ENCODE measurements around the gene SLC24A4.

The SLC24A4 gene

GRCh38 chr14:92455231-92455630, 132.3 kb downstream of the SLC24A4 start:
- in situ Hi-C loops (cut with MboI; ENCODE audit: low sequenced_read_pairs): no loop called here

- in situ Hi-C loops (cut with MboI; ENCODE audit: low sequenced_read_pairs): no loop called here
Measured at GRCh38 chr14:92456215-92457015, 133.4 kb downstream of the SLC24A4 start.

- in situ Hi-C loops (cut with MboI; ENCODE audit: low sequenced_read_pairs): no loop called here
Measured at GRCh38 chr14:92457016-92457565, 134.1 kb downstream of the SLC24A4 start.

DNA sequence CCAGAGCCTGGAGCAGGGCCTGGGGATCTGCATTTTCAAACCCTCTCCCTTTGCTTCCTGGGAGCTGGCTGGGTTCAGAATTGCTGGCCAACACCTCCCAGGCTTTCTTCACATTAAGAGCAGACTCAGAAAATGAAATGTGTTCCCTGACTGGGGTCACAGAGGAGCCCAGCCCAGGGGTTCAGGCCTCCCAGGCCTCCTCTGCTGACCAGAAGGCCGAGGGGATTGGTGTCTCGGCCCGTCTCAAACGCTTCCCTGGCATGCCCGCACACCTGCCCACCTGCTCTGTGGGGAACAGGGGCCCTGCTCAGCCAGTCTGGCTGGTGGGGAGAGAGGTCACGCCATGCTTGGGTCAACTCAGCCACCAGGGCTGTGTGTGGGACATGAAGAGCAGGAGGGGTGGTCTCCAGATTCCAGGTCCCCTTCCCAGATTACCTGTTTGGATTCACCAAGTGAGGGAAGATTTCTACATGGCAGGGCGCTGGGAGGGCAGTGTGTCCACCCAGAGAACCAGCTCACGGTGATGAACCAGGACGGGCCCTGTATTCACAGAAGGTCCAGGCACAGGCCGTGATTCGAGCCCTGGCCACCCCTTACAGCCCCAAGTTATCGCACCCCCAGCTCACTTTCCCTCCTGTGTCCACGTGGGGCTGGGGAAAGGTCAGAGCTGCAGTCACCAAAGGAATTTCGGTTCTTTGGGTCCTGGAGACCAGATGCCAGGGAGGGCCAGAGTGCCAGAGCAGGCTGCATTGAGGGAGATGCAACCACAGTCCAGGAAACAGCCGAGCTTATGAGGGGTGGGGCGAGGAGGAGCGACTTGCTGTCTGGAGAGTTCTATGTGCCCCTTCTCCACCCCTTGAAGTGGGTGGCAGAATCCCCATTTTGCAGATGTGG, 135.4 kb downstream of the SLC24A4 start:
- in situ Hi-C loops (cut with MboI; ENCODE audit: low sequenced_read_pairs): no loop called here

GRCh38 chr14:92459030-92459949, 136.3 kb downstream of the SLC24A4 start:
- in situ Hi-C loops (cut with MboI; ENCODE audit: low sequenced_read_pairs): no loop called here

- in situ Hi-C loops (cut with MboI; ENCODE audit: low sequenced_read_pairs): no loop called here
Measured at GRCh38 chr14:92459950-92460421, 137.0 kb downstream of the SLC24A4 start.

DNA sequence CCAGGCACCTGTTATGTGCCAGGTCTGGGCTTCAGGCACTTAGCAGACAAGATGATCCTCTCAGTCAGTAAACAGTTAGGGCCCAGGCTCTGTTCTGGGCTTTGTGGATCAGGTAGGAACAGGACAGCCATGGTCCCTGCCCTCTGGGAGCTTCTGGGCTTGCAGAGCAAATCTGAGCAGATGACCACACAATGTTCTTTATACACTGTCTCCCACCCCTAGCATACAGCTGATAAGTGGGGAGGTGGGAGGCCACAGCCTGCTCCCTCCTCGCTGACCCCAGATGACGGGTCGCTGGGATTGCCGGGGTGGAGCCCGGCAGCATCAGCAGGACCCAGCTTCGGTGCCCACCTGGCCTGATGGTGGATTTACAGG, 137.6 kb downstream of the SLC24A4 start:
- in situ Hi-C loops (cut with MboI; ENCODE audit: low sequenced_read_pairs): no loop called here

GRCh38 chr14:92460916-92461579, 138.1 kb downstream of the SLC24A4 start:
- in situ Hi-C loops (cut with MboI; ENCODE audit: low sequenced_read_pairs): no loop called here

- in situ Hi-C loops (cut with MboI; ENCODE audit: low sequenced_read_pairs): no loop called here
Measured at GRCh38 chr14:92461891-92462290, 138.9 kb downstream of the SLC24A4 start.

DNA sequence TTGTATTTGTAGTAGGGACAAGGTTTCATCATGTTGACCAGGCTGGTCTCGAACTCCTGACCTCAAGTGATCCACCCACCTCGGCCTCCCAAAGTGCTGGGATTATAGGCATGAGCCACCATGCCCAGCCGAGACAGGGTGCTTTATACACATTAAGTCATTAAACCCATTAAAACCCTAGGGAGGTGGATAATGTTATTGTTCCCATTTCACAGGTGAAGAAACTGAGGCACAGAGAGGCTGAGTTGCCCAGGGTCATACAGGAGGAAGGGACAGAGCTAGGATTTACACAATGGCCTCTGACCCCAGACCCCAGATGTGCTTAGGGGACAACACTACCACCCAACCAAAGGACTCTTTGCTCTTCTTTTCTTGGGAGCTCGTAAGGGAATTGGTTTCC, 139.6 kb downstream of the SLC24A4 start:
- in situ Hi-C loops (cut with MboI; ENCODE audit: low sequenced_read_pairs): no loop called here

DNA sequence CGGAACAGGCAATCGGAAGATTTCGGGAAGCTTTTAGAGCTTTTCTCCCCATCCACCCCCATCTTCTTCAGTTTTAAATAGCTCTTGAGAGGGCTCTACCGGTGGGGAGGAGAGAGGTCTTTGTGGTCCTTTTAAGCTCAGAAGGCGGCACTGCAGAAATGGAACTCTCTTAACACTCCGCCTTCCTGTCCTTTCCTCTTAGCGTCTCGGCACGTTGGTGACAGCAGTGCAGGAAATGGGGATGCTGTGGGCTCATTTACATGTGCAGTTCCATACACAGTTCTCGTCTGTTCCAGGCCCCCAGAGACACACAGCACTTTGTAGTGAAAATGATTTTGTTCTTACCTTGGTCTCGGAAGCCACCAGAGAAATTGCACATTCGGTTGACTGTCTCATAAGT, 140.2 kb downstream of the SLC24A4 start:
- in situ Hi-C loops (cut with MboI; ENCODE audit: low sequenced_read_pairs): no loop called here

DNA sequence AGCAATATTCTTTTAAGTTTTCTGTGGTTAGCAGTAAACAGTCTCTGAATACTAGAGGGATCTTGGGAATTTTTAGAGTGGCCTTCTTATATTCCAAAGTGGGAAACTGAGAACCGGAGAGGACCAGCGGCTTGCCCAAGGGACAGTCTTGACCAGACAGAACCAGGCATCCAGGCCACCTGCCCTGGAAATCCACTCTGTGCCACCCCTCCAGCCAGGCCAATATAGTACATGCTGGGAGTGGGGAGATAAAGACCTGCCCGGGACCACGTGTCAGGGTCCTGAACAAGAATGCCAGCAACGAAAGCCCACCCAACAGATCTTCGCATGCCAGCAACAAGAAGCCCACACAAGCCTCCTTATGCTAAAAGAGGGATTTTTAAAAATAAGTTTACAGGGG, 141.2 kb downstream of the SLC24A4 start:
- in situ Hi-C loops (cut with MboI; ENCODE audit: low sequenced_read_pairs): no loop called here

DNA sequence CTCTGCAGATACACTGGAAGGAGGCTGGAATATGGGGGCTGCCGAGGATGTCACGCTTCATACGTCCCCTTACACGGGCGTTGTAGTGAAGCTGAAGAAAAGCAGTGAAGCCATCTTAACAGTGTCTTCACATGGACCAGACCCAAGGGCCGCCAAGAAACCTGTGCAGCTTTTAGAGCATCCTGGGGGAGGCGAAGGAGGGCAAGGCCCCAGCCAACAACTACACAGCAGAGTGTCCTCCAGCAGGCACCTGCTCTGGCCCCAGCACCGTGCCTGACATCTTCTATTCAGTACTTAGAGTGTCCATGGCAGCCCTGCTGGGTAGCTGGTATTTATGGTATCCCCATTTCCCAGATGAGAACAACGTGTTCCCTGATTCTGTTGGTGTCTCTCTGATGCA, 141.8 kb downstream of the SLC24A4 start:
- in situ Hi-C loops (cut with MboI; ENCODE audit: low sequenced_read_pairs): no loop called here

GRCh38 chr14:92465353-92466055, 142.5 kb downstream of the SLC24A4 start:
- in situ Hi-C loops (cut with MboI; ENCODE audit: low sequenced_read_pairs): no loop called here

- in situ Hi-C loops (cut with MboI; ENCODE audit: low sequenced_read_pairs): no loop called here
Measured at GRCh38 chr14:92466059-92466458, 143.1 kb downstream of the SLC24A4 start.

DNA sequence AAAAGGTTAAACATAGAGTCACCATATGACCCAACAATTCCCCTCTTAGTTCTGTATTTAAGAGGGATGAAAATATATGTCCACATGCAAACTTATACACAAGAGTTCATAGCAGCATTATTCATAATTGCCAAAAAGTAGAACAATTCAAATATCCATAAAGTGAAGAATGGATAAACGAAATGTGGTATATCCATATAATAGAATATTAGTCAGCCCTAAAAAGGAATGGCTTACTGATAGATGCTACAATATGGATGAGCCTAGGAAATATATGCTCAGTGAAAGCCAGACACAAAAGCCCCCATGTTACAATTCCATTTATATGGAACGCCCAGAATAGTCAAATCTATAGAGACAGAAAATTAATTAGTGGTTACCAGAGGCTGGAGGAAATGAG, 146.6 kb downstream of the SLC24A4 start:
- in situ Hi-C loops (cut with MboI; ENCODE audit: low sequenced_read_pairs): no loop called here

DNA sequence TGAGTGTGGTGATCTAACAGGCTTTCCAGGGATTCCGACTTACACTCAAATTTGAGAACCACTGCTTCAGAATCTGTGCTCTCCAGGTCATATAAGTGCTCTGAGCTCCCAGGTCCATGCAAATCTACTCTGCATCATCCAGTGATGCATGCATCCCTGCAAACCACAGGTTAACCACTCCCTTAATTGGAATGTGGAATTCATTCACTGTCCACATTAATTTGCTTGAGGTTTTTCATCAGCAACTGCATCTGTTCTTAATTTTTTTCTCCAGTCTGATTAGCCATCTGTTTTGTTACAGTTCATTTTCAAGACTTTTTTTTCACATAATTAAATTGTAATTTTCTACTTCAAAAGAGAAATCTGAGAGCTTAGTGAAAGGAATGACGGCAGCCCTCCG, 147.2 kb downstream of the SLC24A4 start:
- in situ Hi-C loops (cut with MboI; ENCODE audit: low sequenced_read_pairs): no loop called here

DNA sequence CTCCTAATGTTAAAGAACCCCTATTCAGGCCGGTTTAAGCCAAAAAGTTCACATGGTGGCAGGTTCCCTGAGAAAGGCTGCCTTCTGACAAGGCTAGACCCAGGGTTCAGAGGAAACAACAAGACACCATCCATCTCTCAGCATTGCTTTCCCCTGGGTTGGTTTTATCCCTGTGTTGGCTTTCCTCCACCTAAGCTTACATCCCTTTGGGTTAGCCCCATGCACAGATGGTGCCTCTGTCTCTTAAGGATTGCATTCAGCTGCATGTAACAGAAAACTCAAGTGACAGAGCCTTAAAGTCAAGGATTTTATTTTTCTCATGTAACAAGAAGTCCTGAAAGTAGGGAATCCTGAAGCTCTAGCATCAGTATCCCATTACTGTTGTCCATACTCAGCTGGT, 147.8 kb downstream of the SLC24A4 start:
- in situ Hi-C loops (cut with MboI; ENCODE audit: low sequenced_read_pairs): no loop called here

GRCh38 chr14:92471919-92472318, 149.0 kb downstream of the SLC24A4 start:
- in situ Hi-C loops (cut with MboI; ENCODE audit: low sequenced_read_pairs): no loop called here
